Measurements from ENCODE around the gene NR2F1. TPM values are rescaled to one million over a fixed set of nuclear protein-coding genes. Genes with fewer than 3 reads are reported as not detected.

NR2F1 gene
- total RNA-seq, 1 experiment from 2014 or later, result 51.2 TPM

DNA sequence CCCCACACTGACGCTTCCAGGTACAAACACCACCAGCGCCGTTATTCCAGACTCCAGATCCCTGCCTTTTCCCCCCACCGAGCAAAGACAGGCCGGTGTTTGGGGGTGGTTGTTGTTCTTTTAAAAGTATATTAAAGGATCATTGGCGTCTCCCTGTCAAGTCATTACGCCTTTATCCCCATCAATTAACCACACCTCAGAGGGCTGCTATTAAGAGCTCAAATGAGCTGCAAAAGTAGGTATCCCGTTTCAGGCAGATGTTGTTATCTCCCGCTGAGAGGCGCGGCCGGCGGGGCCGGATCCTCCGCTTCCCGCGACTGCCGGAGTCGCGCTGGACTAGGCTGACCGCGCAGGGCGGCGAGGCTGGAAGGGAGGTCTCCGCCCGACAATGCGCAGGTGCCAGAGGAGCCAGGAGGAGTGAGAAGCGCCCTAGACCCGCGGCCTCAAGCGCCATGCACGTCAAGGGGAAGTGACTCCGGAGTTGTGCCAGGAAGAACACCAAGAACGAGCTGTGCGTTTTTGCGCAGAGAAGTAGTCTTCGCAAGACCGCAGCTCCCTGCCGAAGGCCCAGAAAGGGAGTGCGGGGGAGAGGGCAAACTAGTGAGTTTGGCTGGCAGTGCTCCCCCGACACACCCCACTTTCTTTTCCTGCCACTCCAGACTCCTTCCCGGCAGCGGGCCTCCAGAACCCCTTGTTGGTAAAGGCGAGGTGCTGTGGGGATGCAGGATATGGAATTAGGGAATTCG is 10.2 kb upstream of the NR2F1 start:
- RAD21 ChIA-PET (ENCODE audit: low non-redundant PET in 1 of 2, low total read pairs in 2 of 2, uncharacterized antibody in 2 of 2, unreplicated experiment in 2 of 2), result no interaction called here
- H2AFZ ChIP-seq (ENCODE audit: low read depth, low read length, poor library complexity, severe bottlenecking), result no peak overlapping the region
- POLR2A ChIA-PET, result no interaction called here
- H3K27me3 ChIP-seq (ENCODE audit: insufficient read depth, low read length), result no peaks in the 10 kb centered on the region
- no peak overlapping the region for H3K4me3 ChIP-seq (replicated peaks in 1 of 2; ENCODE audit: low read depth in 1 of 2, low read length in 2 of 2)
- TF ChIP-seq SIN3A (IDR thresholded peaks at IDR 0.05; ENCODE audit: low read depth), result no peak
- TF ChIP-seq ZNF274 (IDR thresholded peaks at IDR 0.05; ENCODE audit: low read depth, low read length), result no peak
- no peak for TF ChIP-seq EZH2phosphoT487 (IDR thresholded peaks at IDR 0.05; ENCODE audit: borderline replicate concordance)
- no peak for TF ChIP-seq ATF3 (IDR thresholded peaks at IDR 0.05)
- no peak for TF ChIP-seq FOSL1 (IDR thresholded peaks at IDR 0.05; ENCODE audit: low read depth)
- no peak for TF ChIP-seq JUND (IDR thresholded peaks at IDR 0.05)
- H3K4me2 ChIP-seq (ENCODE audit: low read length), result no peak overlapping the region
- no peaks in the 10 kb centered on the region for H4K20me1 ChIP-seq (ENCODE audit: insufficient read depth)
- DNase-seq (ENCODE audit: low read depth, low spot score) (no peak), ATAC-seq (no peak)
- CTCF ChIA-PET, result no interaction called here
- H3K9ac ChIP-seq (ENCODE audit: low read length), result no peak overlapping the region
- no peak overlapping the region for H3K27ac ChIP-seq (ENCODE audit: low read depth, low read length)
- BruUV-seq (replicated peaks), result no TSS peak
- intact Hi-C loops (cut with micrococcal nuclease), result no loop called here
- H3K4me1 ChIP-seq (ENCODE audit: control insufficient read depth in 1 of 2, insufficient read depth in 2 of 2, low read length in 2 of 2), result peaks cover 0 to 21% of the 10 kb centered on the region in 2 experiments; a peak in 1 of 4 replicates
- H3K79me2 ChIP-seq (ENCODE audit: insufficient read depth, low read length), result no peaks in the 10 kb centered on the region
- H3K36me3 ChIP-seq (ENCODE audit: control insufficient read depth in 1 of 2, insufficient read depth in 2 of 2, low read length in 2 of 2), result no peaks in the 10 kb centered on the region
- H3K9me3 ChIP-seq (ENCODE audit: control insufficient read depth in 1 of 2, insufficient read depth in 1 of 2, low read depth in 1 of 2, low read length in 2 of 2), result no peaks in the 10 kb centered on the region
- no peaks in the 10 kb centered on the region for H3K9me2 ChIP-seq (ENCODE audit: insufficient read depth)

DNA sequence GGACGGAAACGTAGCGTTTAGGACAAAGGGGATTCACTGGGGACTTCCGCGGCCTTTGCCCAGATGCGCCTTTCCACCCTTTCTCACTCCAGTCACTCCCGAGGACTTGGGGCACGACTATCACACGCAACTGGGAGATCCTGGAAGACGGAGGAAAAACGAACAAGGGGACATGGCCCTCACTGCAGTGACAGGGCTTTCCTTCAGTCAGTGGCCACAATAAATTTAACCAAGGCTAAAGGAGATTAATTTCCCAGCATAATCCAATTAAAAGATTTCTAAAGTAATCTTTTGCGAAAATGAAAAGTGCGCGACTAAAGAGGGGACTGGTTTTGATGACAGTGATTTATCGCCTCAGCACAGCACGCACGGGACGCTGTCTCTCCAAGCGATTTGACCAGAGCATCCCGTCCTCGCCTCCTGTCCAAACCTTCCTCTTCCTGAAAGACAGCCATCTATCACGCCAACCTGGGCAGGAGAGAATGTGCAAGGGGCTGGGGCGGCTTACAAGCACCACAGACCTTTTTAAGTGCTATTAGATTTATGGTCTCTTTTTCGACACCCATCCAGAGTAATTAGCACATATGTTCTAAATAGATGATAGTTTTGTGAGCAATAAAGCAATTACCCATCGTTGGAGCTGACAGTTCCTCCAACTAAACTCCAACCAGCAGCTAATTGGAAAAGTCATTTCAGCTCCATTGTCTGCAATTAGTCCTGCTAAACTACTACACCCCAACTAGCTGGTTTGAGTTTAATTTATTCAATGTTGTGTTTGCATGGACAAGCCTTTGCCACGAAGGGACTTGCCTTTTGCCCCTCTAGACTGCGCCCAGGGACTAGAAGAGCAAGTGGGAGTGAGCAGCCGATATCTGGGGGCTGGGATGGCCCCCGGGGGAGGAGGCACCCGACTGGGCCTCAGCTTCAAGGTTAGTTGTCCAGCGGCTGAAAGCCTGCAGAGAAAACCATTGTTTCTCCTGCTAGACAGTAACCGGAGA is 9.4 kb upstream of the NR2F1 start:
- POLR2A ChIA-PET, result no interaction called here

More for the DNA sequence above, 9.4 kb upstream of the NR2F1 start:
- DNase-seq (ENCODE audit: low read depth, low spot score), result no peak
- RAD21 ChIA-PET (ENCODE audit: low non-redundant PET in 1 of 2, low total read pairs in 2 of 2, uncharacterized antibody in 2 of 2, unreplicated experiment in 2 of 2), result no interaction called here
- Histone ChIP-seq H2AFZ (ENCODE audit: low read depth, low read length, poor library complexity, severe bottlenecking) (no peak overlapping the region), H3K4me3 (replicated peaks in 1 of 2; ENCODE audit: low read depth in 1 of 2, low read length in 2 of 2) (no peak overlapping the region), H3K79me2 (ENCODE audit: insufficient read depth, low read length) (no peaks in the 10 kb centered on the region), H3K4me2 (ENCODE audit: low read length) (no peak overlapping the region), H3K27me3 (ENCODE audit: insufficient read depth, low read length) (no peaks in the 10 kb centered on the region), H3K9me2 (ENCODE audit: insufficient read depth) (no peaks in the 10 kb centered on the region), H3K9me3 (ENCODE audit: control insufficient read depth in 1 of 2, insufficient read depth in 1 of 2, low read depth in 1 of 2, low read length in 2 of 2) (no peaks in the 10 kb centered on the region), H3K9ac (ENCODE audit: low read length) (no peak overlapping the region), H3K36me3 (ENCODE audit: control insufficient read depth in 1 of 2, insufficient read depth in 2 of 2, low read length in 2 of 2) (no peaks in the 10 kb centered on the region), H3K4me1 (ENCODE audit: control insufficient read depth in 1 of 2, insufficient read depth in 2 of 2, low read length in 2 of 2) (peaks cover 0 to 23% of the 10 kb centered on the region in 2 experiments; a peak in 2 of 4 replicates), H3K27ac (ENCODE audit: low read depth, low read length) (no peak overlapping the region), H4K20me1 (ENCODE audit: insufficient read depth) (no peaks in the 10 kb centered on the region)
- BruUV-seq (replicated peaks), result no TSS peak
- CTCF ChIA-PET, result no interaction called here
- no peak for TF ChIP-seq YY1 (IDR thresholded peaks at IDR 0.05; ENCODE audit: extremely low read depth, insufficient replicate concordance, low read depth, low read length)
- TF ChIP-seq POLR2AphosphoS5 (IDR thresholded peaks at IDR 0.05; ENCODE audit: low read depth, low read length), result no peak
- TF ChIP-seq FOSL1 (IDR thresholded peaks at IDR 0.05; ENCODE audit: low read depth), result no peak
- no peak for TF ChIP-seq TCF7L2 (IDR thresholded peaks at IDR 0.05; ENCODE audit: borderline replicate concordance, extremely low read depth, insufficient read depth, insufficient read length)
- no peak for TF ChIP-seq CEBPB (IDR thresholded peaks at IDR 0.05; ENCODE audit: low read depth)
- TF ChIP-seq SP1 (IDR thresholded peaks at IDR 0.05; ENCODE audit: low read depth), result no peak
- TF ChIP-seq ELF1 (IDR thresholded peaks at IDR 0.05; ENCODE audit: borderline replicate concordance, low read depth), result no peak
- TF ChIP-seq CBX3 (IDR thresholded peaks at IDR 0.05; ENCODE audit: low read depth), result no peak
- no peak for TF ChIP-seq SRF (IDR thresholded peaks at IDR 0.05; ENCODE audit: low read depth)
- no peak for TF ChIP-seq REST (IDR thresholded peaks at IDR 0.05; ENCODE audit: low read depth)
- ATAC-seq, result no peak
- intact Hi-C loops (cut with micrococcal nuclease), result no loop called here

All from HCT116 (cell line).